ENCODE data around the gene SETD4.

DNA sequence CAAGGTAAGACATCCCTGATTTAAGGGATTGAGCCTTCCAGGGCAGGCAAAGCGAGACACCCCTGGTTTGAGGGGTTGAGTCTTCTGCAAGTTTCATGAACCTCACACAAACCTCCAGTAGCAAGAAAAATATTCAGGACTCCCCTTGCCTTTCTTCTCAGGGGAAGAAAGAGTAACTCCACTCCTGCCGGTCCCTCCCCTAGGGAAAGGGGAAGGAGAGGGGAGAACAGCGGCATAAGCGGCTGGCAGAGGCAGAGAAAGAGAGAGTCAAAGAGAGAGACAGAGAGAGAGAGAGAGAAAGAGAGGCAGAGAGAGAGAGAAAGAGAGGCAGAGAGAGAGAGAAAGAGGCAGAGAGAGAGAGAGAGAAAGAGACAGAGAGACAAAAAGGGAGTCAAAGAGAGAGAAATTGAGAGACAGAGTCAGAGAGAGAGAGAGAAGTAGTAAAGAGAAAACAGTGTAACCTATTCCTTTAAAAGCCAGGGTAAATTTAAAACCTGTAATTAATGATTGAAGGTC, 45.1 kb upstream of the SETD4 start:
- TF ChIP-seq CTCF (IDR thresholded peaks at IDR 0.05; ENCODE audit: low read depth, low read length, missing input control) (no peak), YY1 (IDR thresholded peaks at IDR 0.05) (no peak), HNF4G (IDR thresholded peaks at IDR 0.05) (no peak), ATF3 (IDR thresholded peaks at IDR 0.05) (no peak), TAF1 (conservative IDR thresholded peaks at IDR 0.05) (no peak), JUND (IDR thresholded peaks at IDR 0.05) (no peak), RXRA (IDR thresholded peaks at IDR 0.05) (no peak), RAD21 (IDR thresholded peaks at IDR 0.05) (no peak), SP1 (IDR thresholded peaks at IDR 0.05) (no peak), REST (IDR thresholded peaks at IDR 0.05) (no peak)
- TF ChIP-seq, protein P1, sequence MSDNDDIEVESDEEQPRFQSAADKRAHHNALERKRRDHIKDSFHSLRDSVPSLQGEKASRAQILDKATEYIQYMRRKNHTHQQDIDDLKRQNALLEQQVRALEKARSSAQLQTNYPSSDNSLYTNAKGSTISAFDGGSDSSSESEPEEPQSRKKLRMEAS (IDR thresholded peaks at IDR 0.05) = no peak

All from liver (tissue), 3 donors.